Endothelial cell (in vitro differentiated cells): Measurements from ENCODE around the gene SYDE1. TPM values are rescaled to one million over a fixed set of nuclear protein-coding genes. Genes with fewer than 3 reads are reported as not detected.

Experiments used
- DNase-seq: peaks from one replicate; pipeline ENCODE4 v3.0.0; 2021; ENCODE audit warnings: low spot score
- H3K27ac Mint-ChIP-seq: one replicate; pipeline ENCODE4 v1.8.0; 2021; ENCODE audit warnings: mixed read lengths, inconsistent platforms; ENCODE audit not compliant: unreplicated experiment
- H3K27me3 Mint-ChIP-seq: one replicate; pipeline ENCODE4 v1.8.0; 2021; ENCODE audit warnings: mild to moderate bottlenecking, moderate library complexity, mixed read lengths, inconsistent platforms; ENCODE audit not compliant: unreplicated experiment
- H3K36me3 Mint-ChIP-seq: one replicate; pipeline ENCODE4 v1.8.0; 2021; ENCODE audit warnings: mild to moderate bottlenecking, low read depth, mixed read lengths, inconsistent platforms; ENCODE audit not compliant: unreplicated experiment
- H3K4me1 Mint-ChIP-seq: one replicate; pipeline ENCODE4 v1.8.0; 2021; ENCODE audit warnings: mild to moderate bottlenecking, mixed read lengths, inconsistent platforms; ENCODE audit not compliant: unreplicated experiment
- H3K4me3 Mint-ChIP-seq: one replicate; pipeline ENCODE4 v1.8.0; 2021; ENCODE audit warnings: mild to moderate bottlenecking, mixed read lengths, inconsistent platforms; ENCODE audit not compliant: unreplicated experiment
- H3K9me3 Mint-ChIP-seq: one replicate; pipeline ENCODE4 v1.8.0; 2021; ENCODE audit warnings: mixed read lengths, inconsistent platforms; ENCODE audit not compliant: unreplicated experiment
- CTCF ChIP-seq: fragments of 200-600 bp; sonication (generic); IDR thresholded peaks from one replicate; pipeline ENCODE4 v1.5.0; 2021; ENCODE audit warnings: antibody characterized with exemption; ENCODE audit not compliant: unreplicated experiment
- total RNA-seq: library from RNA; stranded (reverse); fragmentation: NEBNext Ultra II Directional; extraction: Animal tissue kit (Norgen Biotek cat#: 25700); gene quantifications from one replicate; pipeline ENCODE4 v1.2.1, GENCODE V29; 2021; ENCODE audit not compliant: unreplicated experiment

SYDE1 gene
- total RNA-seq, 1 donor from 2014 or later, result 43.5 TPM

- Mint-ChIP-seq H3K36me3 (peaks cover 26% of the 10 kb centered on the region), H3K4me3 (no peak overlapping the region), H3K27me3 (peaks cover 5% of the 10 kb centered on the region), H3K4me1 (peaks cover 6% of the 10 kb centered on the region), H3K9me3 (peaks cover 2% of the 10 kb centered on the region), H3K27ac (no peak overlapping the region)
- no peak for DNase-seq
- TF ChIP-seq CTCF, result no peak
These were observed 48.1 kb downstream of the SYDE1 start for GRCh38 chr19:15155296-15155695.

- Mint-ChIP-seq H3K36me3 (peaks cover 29% of the 10 kb centered on the region), H3K4me3 (no peak overlapping the region), H3K9me3 (peaks cover 3% of the 10 kb centered on the region), H3K4me1 (peaks cover 6% of the 10 kb centered on the region), H3K27me3 (peaks cover 7% of the 10 kb centered on the region), H3K27ac (no peak overlapping the region)
- no peak for TF ChIP-seq CTCF
- DNase-seq, result no peak
These were observed 49.2 kb downstream of the SYDE1 start for GRCh38 chr19:15156391-15156790.

- DNase-seq, result no peak
These were observed 52.0 kb downstream of the SYDE1 start for GRCh38 chr19:15159251-15159650.

GRCh38 chr19:15161028-15161984, 54.1 kb downstream of the SYDE1 start:
- H3K4me3 Mint-ChIP-seq, result peak overlapping the region; percentile 40
- no peak for TF ChIP-seq CTCF
- H3K4me1 Mint-ChIP-seq, result no peaks in the 10 kb centered on the region
- H3K27me3 Mint-ChIP-seq, result peaks cover 11% of the 10 kb centered on the region
- H3K36me3 Mint-ChIP-seq, result peaks cover 52% of the 10 kb centered on the region
- DNase-seq, result no peak
- no peak overlapping the region for H3K27ac Mint-ChIP-seq
- H3K9me3 Mint-ChIP-seq, result peaks cover 3% of the 10 kb centered on the region

More at GRCh38 chr19:15159251-15159650, 52.0 kb downstream of the SYDE1 start:
- Mint-ChIP-seq H3K36me3 (peaks cover 36% of the 10 kb centered on the region), H3K4me3 (peak overlapping the region; percentile 26), H3K9me3 (peaks cover 3% of the 10 kb centered on the region), H3K27ac (no peak overlapping the region), H3K4me1 (no peaks in the 10 kb centered on the region), H3K27me3 (peaks cover 4% of the 10 kb centered on the region)
- TF ChIP-seq CTCF, result no peak

Other genes starting within 250 kb of the SYDE1 start
- not detected for gene OR7A17, start 221.3 kb upstream of the SYDE1 start, total RNA-seq
- not detected for gene OR7C2, start 165.9 kb upstream of the SYDE1 start, total RNA-seq
- gene SLC1A6, start 127.5 kb upstream of the SYDE1 start, total RNA-seq, result 8.3 TPM
- not detected for gene CASP14, start 57.9 kb upstream of the SYDE1 start, total RNA-seq
- gene OR1I1, start 25.2 kb upstream of the SYDE1 start, total RNA-seq, result not detected
- gene NOTCH3, start 93.6 kb downstream of the SYDE1 start, total RNA-seq, result 96.8 TPM
- 1.6 TPM for gene EPHX3, start 125.0 kb downstream of the SYDE1 start, total RNA-seq
- gene BRD4, start 225.1 kb downstream of the SYDE1 start, total RNA-seq, result 136 TPM